Activated T-helper 1 cell treated with Interleukin-2 at 50 U/mL for 16 hours (primary cell): Measurements from ENCODE around the gene ALDH6A1.
A peak's percentile ranks its signal among the peaks of the same experiment; 100 is the strongest.
"Not testable (repeated sequence)": the region's sequence is repeated elsewhere in the genome, so short reads cannot be mapped to it uniquely, and the experiment has no call there.

ENCODE experiments used
- DNase-seq: peaks from one replicate; pipeline ENCODE4 v3.0.0-alpha.2; 2020; ENCODE audit warnings: low read depth

The ALDH6A1 gene

DNA sequence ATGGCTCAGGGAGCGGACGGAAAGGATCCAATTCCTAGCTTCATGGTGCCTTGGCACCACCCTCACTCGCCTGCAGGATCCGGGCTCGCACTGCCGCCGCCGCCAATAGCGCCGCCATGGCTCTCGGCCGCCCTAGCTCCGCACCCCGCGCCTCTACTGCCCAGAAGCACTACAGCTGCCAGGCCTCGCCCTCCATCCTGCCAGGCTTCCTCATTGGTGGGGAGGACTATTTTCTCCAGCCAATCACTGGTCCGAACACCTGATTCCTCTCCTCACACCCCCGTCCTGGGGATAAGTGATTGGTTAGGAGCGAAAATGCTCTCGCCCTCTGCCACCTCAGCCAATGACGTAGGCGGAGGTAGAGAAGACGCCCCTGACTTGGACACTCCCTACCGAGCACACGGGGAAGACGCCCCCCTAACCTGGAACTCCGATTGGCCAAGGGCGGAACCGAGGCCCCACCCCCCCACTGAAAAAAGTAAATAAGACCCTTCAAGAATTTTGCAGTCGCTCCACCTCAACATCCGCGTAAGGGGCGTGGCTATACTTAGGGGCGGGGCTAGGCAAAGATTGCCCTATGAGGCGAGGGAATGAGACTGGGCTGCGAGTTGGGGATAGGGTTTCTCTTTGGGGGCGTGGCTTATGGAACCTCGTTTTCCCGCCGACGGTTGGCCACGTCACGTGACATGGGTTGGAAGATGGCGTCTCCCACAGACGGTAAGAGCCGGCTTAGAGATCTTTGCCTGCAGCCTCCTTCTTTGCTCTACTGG, at the start of gene ALDH6A1, which contains the start of gene LIN52:
ALDH6A1 (minus strand) TSS at position 177 of the 770 bp plus-strand sequence; CDS start at position 118, 59 bp downstream.
LIN52 (plus strand) TSS at position 680 of the 770 bp plus-strand sequence; CDS start at position 699, 19 bp downstream.
- peak; percentile 99 for DNase-seq

DNA sequence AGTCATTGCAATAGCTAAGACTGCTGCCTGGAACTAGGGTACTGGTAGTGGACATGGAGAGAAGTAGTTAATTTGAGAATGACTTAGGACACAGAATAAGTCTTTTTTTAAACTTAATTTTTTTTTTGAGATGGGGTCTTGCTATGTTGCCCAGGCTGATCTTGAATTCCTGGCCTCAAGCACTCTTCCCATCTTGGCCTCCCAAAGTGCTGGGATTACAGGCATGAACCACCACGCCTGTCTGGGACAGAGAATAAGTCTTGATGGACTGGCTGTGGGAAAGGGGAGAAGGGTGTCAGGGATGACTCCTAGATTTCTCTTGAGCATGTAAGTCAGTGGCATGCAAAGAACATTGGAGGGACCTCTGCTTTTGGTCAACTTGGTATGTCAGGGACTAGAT, 43.4 kb upstream of the ALDH6A1 start:
- DNase-seq = no peak

DNA sequence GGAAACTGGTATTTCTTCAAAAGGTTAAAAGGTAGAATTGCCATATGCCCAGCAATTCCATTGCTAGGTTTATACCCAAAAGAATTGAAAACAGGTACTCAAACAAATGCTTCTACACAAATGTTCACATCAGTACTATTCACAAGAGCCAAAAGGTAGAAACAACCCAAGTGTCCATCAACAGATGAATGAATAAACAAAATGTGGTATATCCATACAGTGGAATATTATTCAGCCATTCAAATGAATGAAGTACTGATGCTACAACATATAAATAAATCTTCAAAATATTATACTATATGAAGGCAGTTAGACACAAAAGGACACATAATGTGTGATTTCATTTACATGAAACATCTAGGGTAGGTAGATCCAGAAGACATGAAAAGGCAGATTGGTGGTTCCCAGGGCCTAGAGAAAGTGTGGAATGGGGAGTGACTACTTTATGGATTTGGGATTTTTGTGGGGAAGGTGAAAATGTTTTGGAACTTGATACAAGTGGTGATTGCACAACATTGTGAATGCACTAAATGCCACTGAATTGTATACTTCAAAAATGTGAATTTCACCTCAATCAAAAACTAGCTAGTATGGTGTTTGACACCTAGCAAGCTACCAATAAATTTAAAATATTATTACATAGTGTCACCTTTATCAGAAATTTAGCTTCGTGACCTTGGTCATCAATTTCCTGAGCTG, 42.2 kb upstream of the ALDH6A1 start:
- no peak for DNase-seq

DNA sequence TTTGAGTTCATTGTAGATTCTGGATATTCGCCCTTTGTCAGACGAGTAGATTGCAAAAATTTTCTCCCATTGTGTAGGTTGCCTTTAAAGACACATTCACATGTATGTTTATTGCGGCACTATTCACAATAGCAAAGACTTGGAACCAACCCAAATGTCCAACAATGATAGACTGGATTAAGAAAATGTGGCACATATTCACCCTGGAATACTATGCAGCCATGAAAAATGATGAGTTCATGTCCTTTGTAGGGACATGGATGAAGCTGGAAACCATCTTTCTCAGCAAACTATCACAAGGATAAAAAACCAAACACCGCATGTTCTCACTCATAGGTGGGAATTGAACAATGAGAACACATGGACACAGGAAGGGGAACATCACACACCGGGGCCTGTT, 41.2 kb upstream of the ALDH6A1 start:
- DNase-seq = not testable (repeated sequence)

DNA sequence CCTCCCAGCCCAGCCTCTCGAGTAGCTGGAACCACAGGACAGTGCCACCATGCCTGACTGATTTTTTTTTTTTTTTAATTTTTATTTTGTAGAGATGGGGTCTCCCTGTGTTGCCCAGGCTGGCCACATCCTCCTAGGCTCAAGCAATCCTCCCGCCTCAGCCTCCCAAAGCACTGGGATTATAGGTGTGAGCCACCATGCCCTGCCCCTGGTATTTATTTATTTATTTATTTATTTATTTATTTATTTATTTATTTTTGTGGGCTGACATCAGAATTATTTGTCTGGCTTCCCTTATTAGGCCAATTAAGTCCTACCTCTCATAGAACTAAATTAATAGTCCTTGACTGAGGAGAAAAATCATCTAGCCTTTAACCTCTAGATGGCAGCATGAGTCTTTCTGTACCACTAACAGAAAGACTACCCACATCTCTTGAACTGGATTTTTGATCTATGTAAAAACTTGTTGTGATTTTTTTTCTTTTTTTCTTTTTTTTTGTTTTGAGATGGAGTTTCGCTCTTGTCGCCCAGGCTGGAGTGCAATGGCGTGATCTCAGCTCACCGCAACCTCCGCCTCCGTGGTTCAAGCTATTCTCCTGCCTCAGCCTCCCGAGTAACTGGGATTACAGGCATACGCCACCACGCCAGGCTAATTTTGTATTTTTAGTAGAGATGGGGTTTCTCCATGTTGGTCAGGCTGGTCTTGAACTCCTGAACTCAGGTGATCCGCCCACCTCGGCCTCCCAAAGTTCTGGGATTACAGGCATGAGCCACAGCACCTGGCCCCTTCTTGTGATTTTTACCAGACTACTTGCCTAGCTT, 27.4 kb upstream of the ALDH6A1 start:
- DNase-seq = not testable (repeated sequence)

DNA sequence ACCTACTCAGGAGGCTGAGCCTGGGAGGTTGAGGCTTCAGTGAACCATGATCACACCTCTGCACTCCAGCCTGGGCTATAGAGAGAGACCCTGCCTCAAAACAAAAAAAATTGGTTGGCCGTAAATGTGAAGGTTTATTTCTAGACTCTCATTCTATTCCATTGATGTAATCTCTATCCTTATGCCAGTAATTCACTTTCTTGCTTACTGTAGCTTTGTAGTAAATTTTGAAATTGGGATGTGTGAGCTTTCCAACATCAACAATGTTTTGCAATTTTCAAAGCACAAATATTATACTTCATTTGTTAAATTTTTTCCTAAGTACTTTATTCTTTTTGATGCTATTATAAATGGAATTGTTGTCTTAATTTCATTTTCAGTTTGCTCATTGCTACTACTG, 25.1 kb upstream of the ALDH6A1 start:
- no peak for DNase-seq

DNA sequence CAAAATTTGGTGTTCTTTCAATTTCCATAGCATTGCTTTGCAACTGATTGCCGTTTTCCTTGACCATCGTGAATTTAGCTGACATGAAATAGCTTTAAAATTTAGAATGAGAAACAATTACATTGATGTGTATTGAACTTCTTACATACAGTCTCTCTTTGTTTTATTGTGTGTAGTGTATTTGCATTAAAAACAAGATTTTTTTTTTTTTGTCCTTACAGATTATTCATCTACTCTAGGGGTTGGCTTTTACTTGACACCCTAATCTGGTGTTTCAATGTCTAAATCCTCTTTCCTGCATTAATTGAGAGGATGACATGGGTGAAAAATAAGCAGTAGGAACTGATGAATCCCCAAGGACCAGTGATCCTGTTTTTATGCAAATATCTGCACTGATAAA, 21.1 kb upstream of the ALDH6A1 start:
- DNase-seq = no peak

DNA sequence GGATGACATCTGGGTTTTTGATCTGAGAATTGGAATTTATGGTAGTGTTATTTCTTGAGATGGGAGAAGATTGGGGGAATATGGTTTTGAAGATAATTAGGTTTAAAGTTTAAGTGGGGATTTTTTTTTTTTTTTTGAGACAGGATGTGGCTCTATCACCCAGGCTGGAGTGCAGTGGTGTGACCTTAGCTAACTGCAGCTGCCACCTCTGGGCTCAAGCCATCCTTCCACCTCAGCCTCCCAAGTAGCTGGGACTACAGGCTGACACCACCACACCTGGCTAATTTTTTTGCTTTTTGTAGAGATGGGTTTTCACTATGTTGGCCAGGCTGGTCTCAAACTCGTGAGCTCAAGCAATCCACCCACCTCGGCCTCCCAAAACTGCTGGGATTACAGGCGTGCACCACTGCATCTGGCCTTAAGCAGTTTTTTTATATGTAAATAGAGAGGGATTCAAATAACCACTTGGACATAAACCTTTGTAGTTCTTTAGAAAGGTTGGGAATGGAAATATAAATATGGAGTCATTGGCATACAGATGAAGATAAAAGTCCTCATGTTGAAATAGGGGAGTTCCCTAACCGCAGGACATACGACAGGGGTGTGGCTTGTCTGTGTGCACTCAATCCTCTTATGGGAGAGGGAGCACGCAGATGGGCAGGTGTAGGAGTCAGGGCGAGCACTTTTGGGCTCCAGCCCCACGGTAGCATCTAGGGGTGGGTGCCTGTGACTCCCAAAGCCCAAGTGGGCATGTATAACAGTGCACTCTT, 5.2 kb upstream of the ALDH6A1 start:
- DNase-seq = no peak

DNA sequence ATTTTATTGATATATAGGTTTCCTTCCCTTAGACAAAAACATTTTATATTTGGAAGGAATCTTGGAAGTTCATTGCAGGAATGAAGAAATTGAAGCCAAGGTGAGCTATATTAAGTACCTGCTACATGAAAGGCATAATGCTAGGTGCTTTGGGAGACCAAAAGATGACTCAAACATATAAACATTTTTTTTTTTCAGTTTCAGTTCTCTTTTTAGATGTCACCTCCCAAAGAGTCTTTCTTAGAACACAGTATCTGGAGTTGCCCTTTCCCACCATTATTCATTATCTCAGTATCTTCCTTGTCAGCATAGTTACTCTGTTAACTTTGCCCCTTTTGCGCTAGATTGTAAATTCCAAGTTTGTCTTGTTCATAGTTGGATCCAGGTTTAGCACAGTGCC, 1.6 kb upstream of the ALDH6A1 start:
- no peak for DNase-seq

DNA sequence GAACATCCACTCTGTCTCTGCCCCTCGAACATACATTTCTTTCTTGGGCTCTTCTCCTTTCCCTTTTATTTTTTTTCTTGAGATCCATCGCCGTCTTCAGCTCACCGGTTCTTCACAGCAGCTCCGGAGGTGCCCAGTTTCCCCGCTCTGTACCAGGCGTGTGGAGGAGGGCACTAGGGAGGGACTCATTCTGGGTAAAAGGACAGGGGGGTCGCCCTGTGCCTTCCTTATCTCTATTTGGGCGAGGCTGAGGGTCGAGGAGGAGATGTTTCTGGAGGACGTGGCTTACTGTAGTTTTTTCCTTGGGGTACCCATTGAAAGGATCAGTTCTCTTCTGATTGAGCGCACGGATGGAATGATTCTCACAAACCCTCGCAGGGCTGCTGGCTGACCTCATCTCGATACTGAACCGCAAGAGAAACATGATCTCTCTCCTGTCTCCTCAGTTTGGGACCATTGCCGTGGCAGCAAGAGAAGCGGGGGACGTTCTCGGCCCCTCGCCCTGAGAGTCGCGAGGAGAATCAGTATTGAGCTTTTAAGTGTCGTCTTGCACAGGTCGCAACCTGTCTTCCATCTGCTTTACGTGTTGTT, 889 bp upstream of the ALDH6A1 start:
- no peak for DNase-seq

DNA sequence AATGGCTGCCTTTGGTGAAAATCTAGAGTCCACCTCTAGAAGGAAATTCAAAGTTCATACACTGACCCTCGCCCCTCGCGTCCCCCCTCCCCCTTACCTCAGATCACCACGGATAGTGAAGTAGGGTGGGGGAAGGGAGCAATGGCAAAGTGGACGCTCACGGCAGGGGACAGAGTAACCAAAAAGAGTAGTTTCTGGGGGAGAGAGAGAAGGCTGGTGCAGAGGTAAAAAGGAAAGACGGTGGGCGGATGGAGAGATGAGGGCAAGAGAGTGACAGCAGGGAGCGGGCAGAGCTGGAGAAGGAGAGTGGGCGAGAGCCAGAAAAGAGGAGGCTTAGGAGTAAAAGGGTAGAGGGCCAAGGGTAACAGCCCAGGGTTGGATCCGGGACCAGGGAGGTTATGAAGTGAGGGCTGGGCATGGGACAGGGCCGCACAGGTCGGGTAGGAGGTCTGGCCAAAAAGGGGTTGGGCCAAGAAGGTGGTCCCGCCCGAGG, 423 bp downstream of the ALDH6A1 start:
- DNase-seq = no peak

DNA sequence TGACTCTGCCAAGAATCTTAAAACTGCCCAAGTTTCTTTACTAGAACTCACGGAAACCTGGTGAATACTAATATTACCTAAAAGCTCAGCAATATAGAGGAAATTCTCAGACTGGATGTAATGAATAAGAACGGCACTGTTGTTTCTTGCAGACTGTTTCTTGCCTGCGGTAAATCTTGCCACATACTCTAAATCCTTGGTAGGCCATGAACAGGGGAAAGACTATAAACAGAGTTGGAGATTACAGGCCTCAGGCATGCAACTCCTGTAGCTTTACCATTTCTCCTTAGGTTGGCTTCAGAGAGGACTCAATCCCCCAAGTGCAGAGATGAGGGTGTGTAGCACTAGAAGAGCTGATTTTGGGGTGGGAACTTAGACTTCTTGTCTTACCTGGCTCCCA, 1.1 kb downstream of the ALDH6A1 start:
- DNase-seq = no peak

DNA sequence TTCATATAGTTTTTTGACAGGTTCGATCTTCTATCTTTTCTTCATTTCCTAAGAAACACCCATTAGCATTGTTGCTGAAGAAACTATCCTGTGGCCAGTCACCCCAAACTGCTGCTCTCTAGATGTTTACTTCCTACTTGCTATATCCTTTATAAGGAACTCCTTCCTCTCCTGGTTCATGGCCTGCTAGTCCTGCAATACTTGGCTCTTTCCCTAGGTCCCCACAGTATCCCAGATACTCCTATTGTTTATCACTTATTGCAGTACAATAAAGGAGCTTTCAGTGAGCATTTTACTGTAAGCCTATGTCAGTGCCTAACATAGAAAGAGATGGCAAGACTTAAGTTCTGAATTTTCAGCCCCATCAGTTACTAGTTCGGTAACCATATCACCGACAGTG, 2.8 kb downstream of the ALDH6A1 start:
- DNase-seq = no peak

DNA sequence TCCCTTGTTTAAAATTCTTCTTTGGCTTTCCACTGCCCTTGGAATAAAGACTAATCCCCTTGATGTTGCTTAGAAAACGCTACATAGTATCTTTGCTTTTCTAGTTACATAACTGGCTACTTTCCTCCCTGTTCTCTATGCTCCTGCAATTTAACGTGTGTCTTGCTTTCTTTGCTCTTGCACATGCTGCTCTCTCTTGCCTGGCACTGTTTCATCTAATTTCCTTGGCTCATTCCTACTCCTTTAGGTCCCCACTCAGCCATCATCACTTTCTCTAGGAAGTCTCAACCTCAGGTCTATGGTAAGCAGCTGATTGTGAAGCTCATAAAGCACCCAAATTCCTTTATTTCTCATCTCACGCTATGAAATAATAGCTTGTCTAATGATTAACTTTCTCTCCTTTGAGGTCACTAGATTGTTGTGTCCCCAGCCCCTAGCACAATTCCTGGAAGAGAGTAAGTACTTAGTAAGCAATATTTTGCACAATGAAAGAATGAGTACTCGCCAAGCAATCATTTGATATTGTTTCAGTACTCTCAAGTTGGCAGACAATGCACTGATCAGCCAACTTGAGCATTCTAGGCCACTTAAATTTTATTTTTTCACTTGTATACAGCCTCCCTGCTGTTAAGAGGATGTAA, 3.3 kb downstream of the ALDH6A1 start:
- DNase-seq = no peak

DNA sequence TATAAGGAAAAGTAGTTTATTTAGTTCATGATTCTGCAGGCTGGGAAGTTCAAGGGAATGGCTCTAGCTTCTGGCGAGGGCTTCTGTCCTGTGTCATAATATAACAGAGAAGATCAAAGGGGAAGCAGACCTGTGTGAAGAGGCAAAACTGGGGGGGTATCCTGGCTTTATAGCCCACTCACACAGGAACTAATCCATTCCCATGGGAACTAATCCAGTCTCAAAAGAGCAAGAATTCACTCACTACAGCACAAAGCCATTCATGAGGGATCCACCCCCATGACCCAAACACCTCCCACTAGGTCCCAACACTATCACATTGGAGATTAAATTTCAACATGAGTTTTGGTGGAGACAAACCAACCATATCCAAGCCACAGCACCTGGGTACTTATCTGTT, 6.9 kb downstream of the ALDH6A1 start:
- no peak for DNase-seq

DNA sequence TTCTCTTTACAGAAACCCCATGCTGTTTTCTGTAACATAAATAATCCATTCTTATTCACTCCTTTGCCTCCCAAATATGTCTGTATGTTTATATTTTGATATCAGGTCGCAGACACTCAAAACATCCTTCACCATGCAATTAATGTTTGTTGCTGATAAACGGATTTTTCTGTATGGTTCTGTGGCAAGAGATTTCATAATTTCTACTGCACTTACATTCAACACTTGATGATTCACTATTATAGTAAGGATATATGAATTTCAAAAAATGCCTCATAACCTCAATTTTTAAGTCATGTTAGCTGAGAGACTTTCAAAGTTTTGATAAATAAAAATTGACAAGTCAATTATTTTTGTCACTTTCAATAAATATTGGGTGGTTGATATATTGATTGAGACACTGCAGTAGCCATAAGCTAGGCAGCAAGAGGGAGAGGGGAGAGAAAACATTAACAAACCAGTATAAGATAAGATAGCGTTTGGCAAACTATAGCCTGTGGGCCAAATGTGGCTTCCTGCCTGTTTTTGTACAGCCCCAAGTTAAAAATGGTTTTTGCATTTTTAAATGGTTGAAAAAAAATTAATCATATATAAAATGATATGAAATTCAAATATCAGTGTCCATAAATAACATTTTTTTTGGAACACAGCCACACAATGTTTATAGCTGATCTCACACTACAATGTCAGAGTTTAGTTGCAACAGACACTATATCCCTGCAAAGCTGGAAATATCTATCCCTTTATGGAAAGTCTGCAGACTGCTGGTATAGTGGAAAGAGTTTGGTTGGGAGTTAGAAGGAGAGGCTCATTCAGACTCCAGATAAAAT, 18.3 kb downstream of the ALDH6A1 start:
- DNase-seq = no peak

DNA sequence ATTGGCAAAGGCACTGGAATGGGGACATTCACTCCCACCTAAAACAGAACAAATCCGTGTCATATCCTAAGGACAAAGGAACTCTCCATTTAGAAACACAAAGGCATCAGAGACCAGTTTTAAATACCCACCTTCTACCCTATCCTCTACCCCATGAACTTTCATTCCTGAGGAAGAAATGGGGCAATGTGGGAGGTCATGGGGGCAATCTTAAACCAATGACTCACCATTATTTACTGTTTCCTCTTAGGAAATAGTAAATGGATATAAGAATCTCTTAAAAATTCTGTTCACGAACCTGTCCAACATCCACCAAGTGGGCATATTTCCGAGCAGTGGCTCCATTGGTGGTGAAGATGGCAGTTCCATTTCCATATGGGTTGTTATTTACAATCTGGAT, 19.4 kb downstream of the ALDH6A1 start:
- DNase-seq = no peak

DNA sequence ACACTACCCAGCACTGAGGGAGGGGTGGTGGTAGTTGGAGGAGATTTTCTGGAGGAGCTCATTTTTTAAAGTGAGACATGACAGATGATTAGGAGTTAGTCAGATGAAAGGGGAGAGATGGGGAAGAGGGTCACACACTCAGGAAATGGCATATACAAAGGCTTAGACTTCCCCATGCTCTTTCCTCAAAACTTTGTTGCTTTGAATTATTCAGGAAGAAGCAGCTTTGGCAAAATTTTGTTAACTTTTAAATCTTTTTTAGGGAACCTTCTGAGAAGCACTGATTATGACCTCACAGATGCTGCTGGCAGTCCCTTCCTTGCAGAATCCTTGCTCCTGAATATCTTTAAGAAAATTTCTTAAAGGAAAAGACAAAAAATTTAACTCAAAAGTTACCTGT, 19.8 kb downstream of the ALDH6A1 start:
- no peak for DNase-seq

DNA sequence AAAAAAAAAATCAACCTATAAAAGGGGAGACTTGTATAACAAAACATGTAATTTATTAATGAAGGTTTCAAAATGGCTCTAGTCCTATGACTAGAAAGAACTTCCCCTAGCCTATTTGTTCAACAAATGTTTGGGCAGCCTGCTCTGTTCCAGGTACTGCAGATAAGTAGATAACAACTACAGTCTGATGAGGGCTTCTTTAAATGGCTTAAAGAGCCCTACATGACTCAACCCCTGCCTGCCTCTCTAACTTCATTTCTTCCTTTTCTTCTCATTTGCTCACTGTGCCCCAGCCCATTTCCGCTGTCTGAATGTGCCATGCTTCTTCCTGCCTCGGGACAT, 21.5 kb downstream of the ALDH6A1 start:
- no peak for DNase-seq

DNA sequence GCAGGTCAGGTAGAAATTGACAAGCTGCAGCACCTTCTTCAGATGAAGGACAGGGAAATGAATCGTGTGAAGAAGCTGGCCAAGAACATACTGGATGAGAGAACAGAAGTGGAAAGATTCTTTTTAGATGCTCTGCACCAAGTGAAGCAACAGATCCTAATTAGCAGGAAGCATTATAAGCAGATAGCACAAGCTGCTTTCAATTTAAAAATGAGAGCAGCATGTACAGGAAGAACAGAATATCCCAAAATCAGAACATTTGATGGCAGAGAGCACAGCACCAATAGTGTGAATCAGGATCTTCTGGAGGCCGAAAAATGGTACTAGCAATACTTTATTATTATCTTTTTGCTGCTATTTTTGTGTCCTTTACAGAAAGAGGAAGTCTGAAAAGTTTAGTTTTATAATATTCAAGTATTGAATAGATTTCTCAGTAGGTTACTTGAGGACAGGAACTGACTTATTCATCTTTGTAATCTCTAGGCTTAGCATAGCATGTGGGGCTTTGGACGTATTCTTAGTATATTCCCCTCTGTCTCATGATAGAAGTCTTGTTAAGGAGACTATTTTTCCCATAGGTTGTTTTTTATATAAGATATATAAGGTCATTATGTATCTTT, 34.3 kb downstream of the ALDH6A1 start:
- no peak for DNase-seq
